SK-N-MC (cell line): ENCODE data around the gene GPR27.

Experiments
- DNase-seq: peaks from one replicate; pipeline ENCODE4 v3.0.0-alpha.2; 2011; ENCODE audit warnings: low read depth, low spot score
- H3K27ac ChIP-seq: fragments of 200-600 bp; sonication (generic); 2 replicates; pipeline ENCODE4 v1.5.1; 2016; ENCODE audit warnings: mixed run types
- H3K36me3 ChIP-seq: fragments of 200-600 bp; sonication (generic); 2 replicates; pipeline ENCODE4 v1.6.1; 2017; ENCODE audit warnings: antibody characterized with exemption, low read length, mixed read lengths; ENCODE audit not compliant: insufficient read depth
- H3K4me3 ChIP-seq: fragments of 200-600 bp; sonication (generic); 2 replicates; pipeline ENCODE4 v1.5.1; 2016
- H3K9ac ChIP-seq: fragments of 200-600 bp; sonication (generic); 2 replicates; pipeline ENCODE4 v1.8.0; 2017; ENCODE audit warnings: mixed run types, mixed read lengths; ENCODE audit not compliant: insufficient read length
- H3K9me3 ChIP-seq: fragments of 200-600 bp; sonication (generic); 2 replicates; pipeline ENCODE4 v1.6.1; 2017; ENCODE audit warnings: low read depth, mild to moderate bottlenecking, antibody characterized with exemption, low read length, moderate library complexity, mixed read lengths
- EZH2 ChIP-seq: fragments of 200-600 bp; sonication (generic); IDR thresholded peaks from one replicate; pipeline ENCODE4 v1.6.1; 2017; ENCODE audit warnings: antibody characterized with exemption
- FOXP2 ChIP-seq: optimal IDR thresholded peaks from 2 replicates; pipeline ENCODE3; 2011; ENCODE audit warnings: mild to moderate bottlenecking, moderate library complexity; ENCODE audit not compliant: insufficient read depth; ENCODE audit errors: extremely low read length, control extremely low read depth
- POLR2AphosphoS5 ChIP-seq: IDR thresholded peaks from 2 replicates; pipeline ENCODE4 v1.6.1; 2012; ENCODE audit warnings: mild to moderate bottlenecking, low read depth, low read length, borderline replicate concordance

GPR27 gene

GRCh38 chr3:71724584-71725270 is 28.9 kb upstream of the GPR27 start:
- Histone ChIP-seq H3K9ac (no peak overlapping the region), H3K4me3 (peak overlapping the region; percentile 73), H3K36me3 (no peaks in the 10 kb centered on the region), H3K9me3 (no peaks in the 10 kb centered on the region), H3K27ac (no peak overlapping the region)
- DNase-seq = no peak
- TF ChIP-seq EZH2 (no peak), POLR2AphosphoS5 (no peak), FOXP2 (no peak)

- Histone ChIP-seq H3K9me3 (no peaks in the 10 kb centered on the region), H3K27ac (no peak within 1 kb of the TSS), H3K4me3 (peak within 1 kb of the TSS; percentile 73), H3K9ac (no peak within 1 kb of the TSS), H3K36me3 (no peaks in the 10 kb centered on the region)
- no peak for DNase-seq
- no peak for TF ChIP-seq EZH2
- no peak for TF ChIP-seq FOXP2
- TF ChIP-seq POLR2AphosphoS5 = no peak
Measured at GRCh38 chr3:71725271-71725991, 28.2 kb upstream of the GPR27 start, which contains the start of gene EIF4E3. EIF4E3 (minus strand) TSS chr3:71725402; CDS start chr3:71725367, 35 bp downstream.

GRCh38 chr3:71726146-71726545 is 27.5 kb upstream of the GPR27 start:
- Histone ChIP-seq H3K9ac (no peak overlapping the region), H3K27ac (no peak overlapping the region), H3K4me3 (no peak overlapping the region), H3K36me3 (no peaks in the 10 kb centered on the region), H3K9me3 (no peaks in the 10 kb centered on the region)
- no peak for TF ChIP-seq FOXP2
- TF ChIP-seq POLR2AphosphoS5 = no peak
- TF ChIP-seq EZH2 = no peak
- no peak for DNase-seq

- TF ChIP-seq EZH2 (no peak), POLR2AphosphoS5 (no peak), FOXP2 (no peak)
- H3K36me3 ChIP-seq = no peaks in the 10 kb centered on the region
- no peak for DNase-seq
- no peak overlapping the region for H3K27ac ChIP-seq
- no peaks in the 10 kb centered on the region for H3K9me3 ChIP-seq
- H3K9ac ChIP-seq = no peak overlapping the region
- H3K4me3 ChIP-seq = no peak overlapping the region
Measured at GRCh38 chr3:71728632-71729342, 24.9 kb upstream of the GPR27 start.

- Histone ChIP-seq H3K9me3 (no peaks in the 10 kb centered on the region), H3K36me3 (no peaks in the 10 kb centered on the region), H3K27ac (no peak overlapping the region), H3K9ac (no peak overlapping the region), H3K4me3 (no peak overlapping the region)
- TF ChIP-seq POLR2AphosphoS5 (no peak), EZH2 (no peak), FOXP2 (no peak)
- no peak for DNase-seq
Measured at GRCh38 chr3:71732637-71733036, 21.0 kb upstream of the GPR27 start.

- no peak overlapping the region for H3K27ac ChIP-seq
- H3K9me3 ChIP-seq = no peaks in the 10 kb centered on the region
- DNase-seq = no peak
- no peak overlapping the region for H3K4me3 ChIP-seq
- no peaks in the 10 kb centered on the region for H3K36me3 ChIP-seq
- H3K9ac ChIP-seq = no peak overlapping the region
- TF ChIP-seq POLR2AphosphoS5 (no peak), EZH2 (no peak), FOXP2 (no peak)
Measured at GRCh38 chr3:71733319-71733718, 20.3 kb upstream of the GPR27 start.

- no peak for TF ChIP-seq POLR2AphosphoS5
- no peak for TF ChIP-seq EZH2
- TF ChIP-seq FOXP2 = no peak
- Histone ChIP-seq H3K27ac (no peak overlapping the region), H3K36me3 (no peaks in the 10 kb centered on the region), H3K9ac (no peak overlapping the region), H3K4me3 (no peak overlapping the region), H3K9me3 (no peaks in the 10 kb centered on the region)
- no peak for DNase-seq
Measured at GRCh38 chr3:71734881-71735280, 18.8 kb upstream of the GPR27 start.

GRCh38 chr3:71742621-71743020 is 11.0 kb upstream of the GPR27 start:
- DNase-seq = no peak
- H3K9ac ChIP-seq = no peak overlapping the region
- no peaks in the 10 kb centered on the region for H3K9me3 ChIP-seq
- no peak overlapping the region for H3K4me3 ChIP-seq
- H3K27ac ChIP-seq = no peak overlapping the region
- TF ChIP-seq EZH2 (no peak), FOXP2 (no peak), POLR2AphosphoS5 (no peak)
- H3K36me3 ChIP-seq = no peaks in the 10 kb centered on the region
